Hypothalamus (tissue), 51 donors: ENCODE results near the gene LRRC15.
A peak's percentile ranks its signal among the peaks of the same experiment; 100 is the strongest.

Experiments used
- DNase-seq, 51 donors: peaks; one replicate each; lab custom pipeline; 2025; lab: John Stamatoyannopoulos, UW

Gene LRRC15

DNA sequence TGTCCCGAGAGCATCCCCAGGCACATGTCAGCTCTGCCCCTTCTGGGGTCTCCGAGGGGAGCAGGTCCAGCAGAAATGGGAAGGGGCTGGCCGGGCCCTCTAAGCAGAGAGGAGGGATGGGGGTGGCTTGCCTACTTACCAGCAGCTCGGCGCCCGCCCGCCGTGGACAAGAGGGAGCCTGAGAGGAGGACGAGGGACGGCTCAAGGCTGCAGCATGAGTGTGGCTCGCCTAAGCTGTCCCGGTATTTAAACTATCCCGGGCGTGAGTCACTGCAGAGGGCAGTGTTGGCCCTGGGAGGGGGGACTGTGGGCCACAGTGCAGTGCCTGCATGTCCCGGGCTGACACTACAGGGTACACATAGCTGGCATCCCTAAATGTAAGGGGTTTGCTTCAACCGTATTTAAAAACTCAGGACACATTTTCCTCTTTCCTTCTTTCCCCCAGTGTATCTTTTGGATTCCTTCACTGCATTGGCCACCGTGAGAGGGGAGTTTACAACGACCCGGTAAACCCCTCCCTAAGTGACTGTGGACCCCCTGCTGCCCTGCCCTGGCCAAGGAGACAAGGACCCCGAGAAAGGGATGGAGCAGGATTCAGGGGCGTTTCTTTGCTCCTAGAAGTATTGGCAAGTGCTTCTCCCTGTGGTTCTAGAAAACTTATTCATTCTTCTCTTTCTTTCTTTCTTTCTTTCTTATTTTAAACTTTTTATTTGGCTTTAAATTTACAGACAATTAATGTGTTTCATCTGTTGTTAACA lies at the start of gene LRRC15:
Gene LRRC15, minus strand, starts transcription at position 222 of the 758 bp plus-strand sequence. CDS start 8,700 bp downstream, outside the sequence.
- DNase-seq = no peak

DNA sequence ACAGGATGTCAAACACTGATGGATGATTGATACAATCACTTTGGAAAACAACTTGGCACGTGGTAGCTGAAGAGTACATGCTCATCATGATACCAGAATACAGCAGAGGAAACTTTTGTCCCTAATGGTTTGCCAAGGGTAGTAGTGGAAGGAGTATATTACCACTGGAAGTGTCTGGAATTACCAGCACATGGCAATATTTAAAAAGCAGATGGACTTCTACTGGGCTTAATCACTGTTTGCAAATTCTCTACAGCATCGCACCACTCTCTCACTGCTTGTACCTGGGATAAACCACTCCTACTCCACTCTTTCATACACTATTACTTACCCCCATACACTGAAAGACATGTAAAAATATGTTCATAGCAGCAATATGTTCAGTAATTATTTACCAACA lies 49.1 kb upstream of the LRRC15 start:
- no peak for DNase-seq

DNA sequence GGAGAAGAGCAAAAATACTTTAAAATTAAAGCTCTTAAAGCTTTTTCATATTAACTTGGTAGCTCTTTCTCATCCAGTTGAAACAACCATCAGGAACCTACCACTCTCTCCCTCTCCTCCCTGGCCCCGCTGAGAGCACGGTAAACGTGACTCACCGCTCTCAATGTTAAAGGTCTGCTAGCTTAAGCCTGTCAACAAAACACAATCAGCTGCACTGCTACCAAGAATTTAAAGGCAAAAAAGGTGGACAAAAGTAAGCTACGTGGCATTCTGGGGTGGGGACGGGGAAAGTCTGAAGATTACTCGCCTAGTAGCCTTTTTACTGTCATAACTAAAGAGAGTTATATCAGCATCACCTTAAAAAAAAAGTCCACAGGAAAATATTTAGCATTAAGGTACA lies 37.9 kb upstream of the LRRC15 start:
- DNase-seq = no peak

DNA sequence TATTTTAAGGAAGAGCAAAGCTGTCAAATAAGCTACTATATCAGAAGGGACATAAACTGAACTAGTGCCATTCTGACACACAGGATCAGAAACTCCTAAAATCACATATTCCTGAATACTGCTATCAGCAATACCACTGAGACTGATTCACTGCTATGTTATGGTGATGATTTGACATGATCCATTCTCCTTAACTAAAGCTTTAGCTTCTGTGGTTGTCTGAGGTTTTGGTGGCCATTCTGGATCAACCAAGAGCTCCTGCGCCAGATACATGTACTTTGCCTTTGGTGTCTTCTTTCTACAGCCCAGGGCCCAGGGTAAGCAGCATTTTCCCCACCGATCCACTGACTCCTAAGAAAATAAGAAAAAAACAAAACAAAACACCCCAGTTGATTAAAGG lies 36.2 kb upstream of the LRRC15 start:
- no peak for DNase-seq

DNA sequence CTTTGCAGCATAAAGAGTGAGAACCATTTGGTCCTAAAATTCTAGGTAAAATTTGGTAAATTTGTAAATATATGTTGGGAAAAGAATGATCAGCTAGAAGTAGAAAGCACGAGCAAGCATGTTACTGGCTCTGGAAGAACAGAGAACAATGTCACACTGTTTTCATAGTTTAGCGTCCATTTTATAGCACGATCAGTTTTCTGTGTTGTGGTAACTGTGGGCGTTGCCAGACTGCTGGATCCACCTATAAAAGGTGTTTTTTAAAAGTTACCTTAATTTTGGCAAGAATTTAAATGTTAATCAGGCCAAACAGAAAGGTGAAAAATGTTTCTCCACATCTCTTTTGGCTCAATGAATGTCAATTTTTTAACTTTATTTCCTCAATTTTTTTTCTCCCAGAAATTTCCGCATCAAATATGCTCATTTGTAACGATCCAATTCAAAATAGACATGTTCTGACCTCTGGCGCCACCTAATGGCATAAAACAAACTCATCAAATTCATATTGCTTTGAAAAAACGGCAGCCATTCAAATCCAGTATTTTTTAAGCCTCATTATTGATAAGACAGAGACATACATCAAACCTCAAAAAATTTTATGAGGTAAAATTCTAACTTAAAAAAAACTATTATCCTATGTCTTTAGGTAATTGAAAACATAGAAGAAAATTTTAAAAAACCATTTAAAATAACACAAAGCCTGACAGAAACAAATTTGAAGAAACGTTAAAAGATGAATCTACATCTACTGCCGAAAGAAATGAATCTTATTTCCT lies 35.0 kb upstream of the LRRC15 start:
- DNase-seq = peak in 5 of 51 donors; percentile 3 to 60 (median 17)

DNA sequence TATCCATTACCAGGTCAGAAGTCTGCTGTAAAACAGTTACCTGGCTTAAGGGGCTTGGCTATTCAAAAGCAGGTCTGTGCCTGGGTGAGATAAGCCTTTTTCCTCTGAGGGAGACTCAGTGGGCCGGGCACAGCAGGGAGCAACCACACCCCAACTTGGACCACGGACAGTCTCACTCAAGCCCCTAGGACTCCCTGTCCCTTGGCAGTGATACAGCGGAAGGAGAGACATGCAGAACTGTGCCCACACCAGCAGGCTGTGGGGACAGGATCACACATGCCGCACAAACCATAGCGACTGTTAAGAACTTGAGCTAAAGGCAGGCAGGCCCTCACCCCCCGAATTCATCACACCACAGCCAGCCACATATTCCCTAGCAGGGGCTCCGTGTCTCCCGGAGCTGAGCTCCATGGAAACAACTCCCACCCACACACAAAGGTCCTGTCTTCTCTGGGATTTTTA lies 32.4 kb upstream of the LRRC15 start:
- peak in 1 of 51 donors; percentile 20 for DNase-seq

DNA sequence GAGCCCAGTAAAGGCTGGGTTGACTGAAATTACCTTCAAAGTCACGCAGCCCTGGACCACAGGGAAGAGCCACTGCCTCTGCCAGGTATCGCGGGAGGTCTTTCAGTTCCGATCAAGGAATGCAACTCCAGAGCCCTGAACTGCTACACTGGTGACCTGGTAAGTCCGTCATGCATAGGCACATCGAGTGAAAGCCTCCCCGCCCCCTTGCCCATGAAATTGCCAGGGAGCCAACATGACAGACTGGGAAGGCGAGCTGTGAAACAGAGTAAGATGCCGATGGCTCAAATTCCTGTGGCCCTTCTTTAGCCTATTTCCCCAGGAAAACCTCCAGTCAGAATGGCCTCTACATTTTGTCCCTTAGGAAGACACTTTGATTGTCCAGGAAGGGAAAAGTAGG lies 31.8 kb upstream of the LRRC15 start:
- DNase-seq = no peak

DNA sequence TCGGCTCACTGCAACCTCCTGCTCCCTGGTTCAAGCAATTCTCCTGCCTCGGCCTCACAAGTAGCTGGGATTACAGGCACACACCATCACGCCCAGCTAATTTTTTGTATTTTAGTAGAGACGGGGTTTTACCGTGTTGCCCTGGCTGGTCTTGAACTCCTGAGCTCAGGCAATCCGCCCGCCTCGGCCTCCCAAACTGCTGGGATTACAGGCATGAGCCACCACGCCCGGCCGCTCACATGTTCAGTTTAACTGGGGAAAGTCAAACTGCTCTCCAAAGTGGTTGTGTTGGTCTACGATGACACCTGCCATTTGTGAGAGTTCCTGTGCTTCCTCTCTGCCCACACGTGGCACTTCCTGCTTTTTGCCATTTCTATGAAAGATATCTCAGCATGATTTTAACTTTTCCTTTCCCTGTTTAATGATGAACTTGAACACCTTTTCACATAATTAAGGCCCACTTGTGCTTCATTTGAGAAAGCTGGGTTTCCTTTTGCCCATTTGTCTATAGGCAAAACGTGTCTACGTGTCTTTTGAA lies 30.4 kb upstream of the LRRC15 start:
- DNase-seq = no peak

DNA sequence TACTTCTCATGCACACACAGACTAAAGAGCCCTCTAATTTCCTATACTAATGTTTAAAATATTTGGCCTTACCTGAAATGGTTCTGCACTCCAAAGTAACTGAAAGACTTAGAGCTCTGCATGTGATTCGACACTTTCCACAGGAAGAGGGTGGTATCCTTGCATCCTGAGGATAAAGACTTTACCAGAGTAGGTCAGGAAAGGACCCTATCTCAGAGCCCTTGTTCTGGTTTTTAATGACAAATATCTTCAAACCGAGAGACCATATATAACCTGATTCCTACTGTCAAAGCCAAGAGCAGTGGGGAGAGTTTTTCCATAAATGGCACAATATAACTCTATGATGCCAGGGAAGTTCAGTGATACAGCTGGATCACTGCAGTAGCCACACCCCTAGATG lies 29.6 kb upstream of the LRRC15 start, which contains the start of gene GP5:
Gene GP5, minus strand, starts transcription at position 101 of the 400 bp plus-strand sequence. CDS start 984 bp downstream, outside the sequence.
- no peak for DNase-seq

DNA sequence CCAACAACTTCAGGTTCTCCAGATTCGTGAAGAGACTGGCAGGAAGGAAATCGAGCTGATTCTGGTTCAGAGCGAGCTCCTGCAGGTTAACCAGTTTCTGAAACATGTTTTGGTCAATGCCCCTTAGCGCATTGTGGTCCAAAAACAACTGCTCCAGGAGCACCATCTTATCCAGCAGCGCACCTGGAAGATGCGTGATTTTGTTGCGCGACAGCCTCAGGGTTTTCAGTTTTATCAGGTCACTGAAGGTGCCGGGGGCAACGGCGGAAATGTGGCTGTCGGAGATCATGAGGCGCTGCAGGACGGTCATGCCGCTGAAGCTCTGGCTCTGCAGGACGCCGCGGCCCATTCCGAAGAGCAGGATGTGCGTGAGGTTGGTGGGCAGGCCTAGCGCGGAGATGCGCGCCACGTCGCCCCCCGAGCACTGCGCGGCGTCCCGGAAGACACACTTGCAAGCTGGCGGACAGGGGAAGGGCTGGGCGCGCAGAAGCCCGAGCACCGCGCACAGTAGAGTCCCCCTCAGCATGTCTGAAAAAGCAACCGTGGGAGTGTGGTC lies 28.3 kb upstream of the LRRC15 start:
- DNase-seq = no peak

DNA sequence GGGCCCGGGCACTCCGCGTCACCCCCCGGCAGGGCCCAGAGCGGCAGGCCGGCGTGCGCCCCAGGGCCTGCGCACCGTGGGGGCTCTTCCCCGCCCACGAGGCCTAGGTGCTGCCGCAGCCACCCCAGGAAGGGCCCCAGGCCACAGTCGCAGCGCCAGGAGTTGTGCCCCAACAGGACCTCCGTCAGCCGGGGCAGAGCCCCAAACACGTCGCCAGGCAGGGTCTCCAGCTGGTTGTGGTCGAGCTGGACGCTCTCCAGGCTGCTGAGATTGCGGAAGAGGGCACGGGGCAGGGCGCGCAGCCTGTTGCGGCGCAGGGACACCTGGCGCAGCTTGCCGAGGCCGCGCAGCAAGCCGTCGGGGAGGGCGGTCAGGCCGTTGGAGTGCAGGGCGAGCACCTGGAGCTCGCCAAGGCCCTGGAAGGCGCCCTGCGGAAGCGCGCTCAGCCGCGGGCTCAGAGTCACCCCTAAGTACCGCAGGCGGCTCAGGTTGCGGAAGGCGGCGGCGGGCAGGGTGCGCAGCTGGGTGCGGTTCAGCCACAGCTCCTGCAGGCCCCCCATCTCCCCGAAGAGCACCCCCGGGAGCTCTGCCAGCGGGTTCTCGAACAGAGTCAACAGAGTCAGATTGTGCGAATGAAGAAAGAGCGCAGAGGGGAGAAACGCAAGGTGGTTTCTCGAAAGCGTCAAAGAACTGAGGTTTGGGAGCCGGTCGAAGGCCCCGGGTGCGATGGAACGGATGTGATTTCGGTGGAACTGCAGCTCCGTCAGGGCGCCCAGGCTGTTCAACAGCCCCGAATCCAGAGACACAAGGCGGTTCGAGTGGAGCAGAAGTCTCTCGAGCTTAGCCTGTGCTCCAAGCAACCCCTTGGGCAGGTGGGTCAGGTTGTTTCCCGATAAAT lies 27.6 kb upstream of the LRRC15 start:
- no peak for DNase-seq

DNA sequence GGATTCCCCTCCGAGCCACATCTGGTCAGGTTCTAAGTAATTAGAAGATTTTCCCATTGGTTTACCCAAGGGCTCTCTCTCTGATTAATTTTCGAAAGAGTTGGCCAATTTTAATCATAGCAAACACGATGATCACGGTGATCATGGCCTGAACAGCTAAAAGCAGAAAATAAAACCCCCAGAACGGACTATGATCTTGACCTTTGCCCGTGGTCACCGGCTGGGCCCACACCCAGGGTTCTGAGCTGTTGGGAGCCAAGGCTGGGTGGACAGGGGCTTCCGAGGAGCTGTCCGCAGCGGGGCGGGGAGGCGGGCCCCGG lies 27.0 kb upstream of the LRRC15 start:
- no peak for DNase-seq

DNA sequence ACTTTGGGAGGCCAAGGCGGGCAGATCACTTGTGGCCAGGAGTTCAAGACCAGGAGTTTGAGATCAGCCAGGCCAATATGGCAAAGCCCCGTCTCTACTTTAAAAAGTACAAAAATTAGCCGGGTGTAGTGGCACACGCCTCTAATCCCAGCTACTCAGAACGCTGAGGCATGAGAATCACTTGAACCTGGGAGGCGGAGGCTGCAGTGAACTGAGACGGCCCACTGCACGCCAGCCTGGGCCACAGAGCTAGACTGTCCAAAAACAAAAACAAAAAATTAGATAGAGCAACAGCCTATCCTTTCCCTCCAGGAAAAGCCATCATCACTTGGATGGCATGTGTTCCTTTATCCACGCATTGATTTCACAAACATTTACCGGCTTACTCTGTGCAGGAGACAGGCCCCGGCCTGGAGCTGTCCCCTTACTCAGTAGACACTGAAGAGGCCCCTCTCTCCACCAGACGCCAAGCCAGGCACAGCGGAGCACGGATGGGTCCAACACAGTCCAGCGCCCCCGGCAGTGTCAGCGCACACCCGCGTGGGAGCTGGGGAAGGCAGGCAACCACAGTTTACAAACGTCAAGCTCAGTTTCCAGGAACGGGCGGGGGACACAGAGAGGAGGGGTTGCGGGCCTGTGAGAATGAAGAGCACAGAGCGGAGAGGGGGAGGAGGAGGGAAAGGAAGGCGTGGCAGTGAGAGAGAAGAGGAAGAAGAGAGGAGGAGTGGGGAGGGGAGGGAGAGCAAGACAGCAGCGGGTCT lies 26.4 kb upstream of the LRRC15 start:
- DNase-seq = peak in 2 of 51 donors; percentile 9 to 16

DNA sequence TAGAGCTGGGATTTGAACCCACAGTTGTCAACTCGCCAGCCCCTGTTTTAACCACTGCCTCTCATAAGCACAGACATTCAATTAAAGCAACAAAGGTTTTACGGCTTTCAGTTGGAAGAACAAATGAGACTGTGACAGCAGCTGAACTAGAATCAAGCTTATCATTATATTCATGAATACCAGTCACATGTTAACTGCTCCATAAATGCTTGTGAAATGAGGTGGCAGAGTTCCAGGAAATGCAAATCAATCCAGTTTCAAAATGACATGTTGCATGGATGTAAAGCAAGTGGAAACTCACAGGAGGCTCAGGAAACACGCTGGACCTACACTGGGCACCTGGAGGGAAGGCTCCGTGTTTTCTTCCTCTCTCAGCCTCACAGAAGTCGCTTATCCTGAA lies 25.7 kb upstream of the LRRC15 start:
- DNase-seq = peak in 1 of 51 donors; percentile 9

DNA sequence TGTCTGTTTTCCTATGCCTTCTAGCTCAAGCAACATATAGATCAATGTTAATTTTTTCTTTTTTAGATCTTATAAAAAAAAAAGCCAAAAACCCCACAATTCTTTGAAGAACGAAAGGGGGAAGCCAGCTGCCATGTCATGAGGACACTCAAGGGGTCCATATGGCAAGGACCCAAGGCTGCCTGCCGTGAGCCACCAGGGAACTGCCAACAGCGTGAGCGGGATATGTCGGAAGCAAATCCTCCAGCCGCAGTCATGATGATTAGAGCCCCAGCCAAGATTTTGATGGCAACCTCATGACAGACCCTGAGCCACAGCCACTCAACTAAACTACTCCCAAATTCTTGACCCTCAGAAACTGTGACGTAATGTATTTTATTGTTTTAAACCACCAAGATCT lies 23.0 kb upstream of the LRRC15 start:
- no peak for DNase-seq

DNA sequence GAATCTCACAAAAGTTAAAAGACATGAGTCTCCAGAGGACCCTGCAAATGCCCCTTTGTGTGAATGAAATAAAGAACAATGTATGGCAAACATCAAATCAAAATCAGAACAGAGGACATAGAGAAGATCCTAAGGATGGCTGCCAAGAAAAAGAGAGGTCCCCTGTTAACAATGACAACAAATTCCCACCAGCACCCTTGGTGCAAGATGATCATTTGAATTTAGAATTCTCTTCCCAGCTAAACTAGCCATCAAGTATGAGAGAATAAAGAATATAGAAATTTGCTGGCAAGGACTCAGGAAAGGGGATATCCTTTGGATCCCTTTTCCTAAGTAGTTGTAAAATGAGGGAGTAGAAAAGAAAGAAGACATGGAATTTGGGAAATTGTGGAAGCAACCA lies 21.3 kb upstream of the LRRC15 start:
- no peak for DNase-seq

DNA sequence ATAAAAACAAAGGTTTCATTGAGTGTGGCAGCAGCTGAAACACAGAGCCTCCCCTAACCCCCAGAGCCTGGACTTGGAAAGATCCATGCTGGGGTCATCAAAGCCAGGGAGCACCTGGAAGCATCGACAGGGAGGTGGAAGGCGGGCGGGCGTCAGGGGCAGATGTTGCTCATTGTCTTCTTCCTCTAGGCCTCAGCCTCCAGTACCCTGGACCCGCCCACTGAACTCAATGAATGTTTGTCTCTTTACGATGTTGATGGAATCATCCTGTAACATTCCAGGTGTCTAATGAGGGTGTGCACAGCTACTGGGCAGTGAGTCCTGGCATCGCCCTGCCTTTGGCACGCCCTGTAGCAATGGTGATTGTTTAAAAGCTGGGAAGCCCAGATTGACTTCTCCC lies 19.7 kb upstream of the LRRC15 start:
- DNase-seq = no peak

DNA sequence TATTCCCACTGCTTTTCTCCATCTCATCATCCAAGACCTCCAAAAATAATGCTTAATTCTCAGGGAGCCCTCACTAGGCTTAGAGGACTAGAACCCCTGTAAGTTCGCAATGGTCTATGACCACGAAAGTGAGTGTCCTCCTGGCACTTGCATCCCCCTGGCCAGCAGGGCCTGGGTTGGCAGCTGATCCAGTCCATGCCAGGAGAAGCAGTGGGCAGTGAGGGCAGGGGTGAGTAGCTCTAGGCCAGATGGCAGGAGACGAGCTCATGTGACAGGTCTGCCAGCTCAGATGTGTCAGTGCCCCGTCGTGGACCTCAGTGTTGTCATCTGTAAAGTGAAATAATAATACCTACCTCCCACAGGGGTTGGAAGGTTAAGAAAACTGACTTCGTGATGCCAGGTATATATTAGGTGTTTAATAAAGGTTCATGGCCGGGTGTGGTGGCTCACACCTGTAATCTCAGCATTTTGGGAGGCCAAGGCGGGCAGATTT lies 18.4 kb upstream of the LRRC15 start:
- no peak for DNase-seq

DNA sequence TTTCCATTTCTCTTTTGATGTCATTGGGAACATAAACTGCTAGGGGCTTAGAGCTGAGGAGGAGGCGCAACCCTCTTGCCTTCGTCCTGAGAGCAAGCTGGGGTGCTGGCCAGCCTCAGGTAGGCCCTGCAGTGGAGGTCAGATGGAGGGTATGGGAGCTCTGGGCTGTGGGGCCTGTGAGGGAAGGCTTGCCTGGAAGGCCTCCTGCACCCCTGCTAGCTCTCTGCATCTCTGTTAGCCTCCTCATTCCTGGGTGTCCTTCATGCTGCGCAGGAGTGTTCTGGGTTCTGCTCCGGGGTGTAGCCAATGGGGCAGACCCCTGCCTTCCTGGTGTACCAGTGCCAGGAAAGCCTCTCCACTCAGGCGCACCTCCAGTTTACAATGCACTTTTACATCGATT lies 17.7 kb upstream of the LRRC15 start:
- no peak for DNase-seq
